ENCODE results near the gene RTN4R. TPM values are rescaled to one million over a fixed set of nuclear protein-coding genes. Genes with fewer than 3 reads are reported as not detected.

Gene RTN4R
- total RNA-seq, 1 experiment from 2014 or later: 12.2 TPM

- CTCF ChIA-PET: no interaction called here
These were observed 53.3 kb downstream of the RTN4R start for GRCh38 chr22:20214853-20215252.

GRCh38 chr22:20213833-20214708 is 54.0 kb downstream of the RTN4R start:
- H3K4me1 ChIP-seq (ENCODE audit: insufficient read depth, low read length): no peaks in the 10 kb centered on the region
- no peak overlapping the region for H3K27ac ChIP-seq (ENCODE audit: low read length)
- H3K79me2 ChIP-seq (ENCODE audit: low read length): no peaks in the 10 kb centered on the region
- H3K36me3 ChIP-seq (ENCODE audit: low read depth, low read length): no peaks in the 10 kb centered on the region
- no TSS peak for BruUV-seq (replicated peaks)
- no peak overlapping the region for H3K9ac ChIP-seq (ENCODE audit: low read length)
- no peak for DNase-seq
- intact Hi-C loops (cut with micrococcal nuclease): no loop called here
- no peak overlapping the region for H3K4me2 ChIP-seq (ENCODE audit: low read length)
- no peak overlapping the region for H2AFZ ChIP-seq (ENCODE audit: low read length)
- no peaks in the 10 kb centered on the region for H4K20me1 ChIP-seq (ENCODE audit: low read length)
- POLR2A ChIA-PET (ENCODE audit: unreplicated experiment): no interaction called here
- H3K4me3 ChIP-seq (ENCODE audit: low read length): no peak overlapping the region
- ATAC-seq: no peak
- TF ChIP-seq EZH2 (IDR thresholded peaks at IDR 0.05; ENCODE audit: low read length, unreplicated experiment) (no peak), CTCF (conservative IDR thresholded peaks at IDR 0.05; ENCODE audit: low read depth, low read length) (no peak), EZH2phosphoT487 (IDR thresholded peaks at IDR 0.05; ENCODE audit: borderline replicate concordance, low read length) (no peak)
- no peaks in the 10 kb centered on the region for H3K27me3 ChIP-seq (ENCODE audit: low read length)
- no peaks in the 10 kb centered on the region for H3K9me3 ChIP-seq (ENCODE audit: low read length)
- H3K9me2 ChIP-seq (replicated peaks; ENCODE audit: low read length): no peaks in the 10 kb centered on the region
- H3F3A ChIP-seq (ENCODE audit: low read length, unreplicated experiment): no peaks in the 10 kb centered on the region
- CTCF ChIA-PET: interaction anchor here (0.5 kb wide), 1 partner anchor 38 kb away, joined by 3 read pairs; no protein-coding TSS in a partner anchor

More at GRCh38 chr22:20214853-20215252, 53.3 kb downstream of the RTN4R start:
- no peaks in the 10 kb centered on the region for H4K20me1 ChIP-seq (ENCODE audit: low read length)
- DNase-seq (no peak), ATAC-seq (no peak)
- H3F3A ChIP-seq (ENCODE audit: low read length, unreplicated experiment): no peaks in the 10 kb centered on the region
- H3K4me2 ChIP-seq (ENCODE audit: low read length): no peak overlapping the region
- TF ChIP-seq EZH2 (IDR thresholded peaks at IDR 0.05; ENCODE audit: low read length, unreplicated experiment) (no peak), EZH2phosphoT487 (IDR thresholded peaks at IDR 0.05; ENCODE audit: borderline replicate concordance, low read length) (no peak), CTCF (conservative IDR thresholded peaks at IDR 0.05; ENCODE audit: low read depth, low read length) (no peak)
- H3K36me3 ChIP-seq (ENCODE audit: low read depth, low read length): no peaks in the 10 kb centered on the region
- intact Hi-C loops (cut with micrococcal nuclease): no loop called here
- no peak overlapping the region for H3K4me3 ChIP-seq (ENCODE audit: low read length)
- no peaks in the 10 kb centered on the region for H3K4me1 ChIP-seq (ENCODE audit: insufficient read depth, low read length)
- H3K9me2 ChIP-seq (replicated peaks; ENCODE audit: low read length): no peaks in the 10 kb centered on the region
- no peak overlapping the region for H3K9ac ChIP-seq (ENCODE audit: low read length)
- H3K27me3 ChIP-seq (ENCODE audit: low read length): no peaks in the 10 kb centered on the region
- no TSS peak for BruUV-seq (replicated peaks)
- no peak overlapping the region for H3K27ac ChIP-seq (ENCODE audit: low read length)
- H2AFZ ChIP-seq (ENCODE audit: low read length): no peak overlapping the region
- no peaks in the 10 kb centered on the region for H3K9me3 ChIP-seq (ENCODE audit: low read length)
- H3K79me2 ChIP-seq (ENCODE audit: low read length): no peaks in the 10 kb centered on the region
- POLR2A ChIA-PET (ENCODE audit: unreplicated experiment): no interaction called here

Data from PC-3 (cell line).